Uterus (tissue), 4 donors: ENCODE results near the gene CHP1. TPM values are rescaled to one million over a fixed set of nuclear protein-coding genes. Genes with fewer than 3 reads are reported as not detected.

Experiments used
- DNase-seq, 2 donors: peaks; one replicate each; pipeline ENCODE4 v3.0.0-alpha.2; 2019 to 2020
- H3K27ac ChIP-seq, 2 donors: fragments of 200-600 bp; sonication (generic); 1 replicate in 1 of 2; 2 replicates in 1 of 2; pipeline ENCODE4 v1.5.1; 2016 to 2018
- H3K27me3 ChIP-seq, 2 donors: fragments of 200-600 bp; sonication (generic); one replicate each; pipeline ENCODE4 v1.5.1; 2018 to 2019; ENCODE audit warnings: control low read depth in 1 of 2
- H3K36me3 ChIP-seq, 2 donors: fragments of 200-600 bp; sonication (generic); one replicate each; pipeline ENCODE4 v1.5.1; 2019; ENCODE audit warnings: control low read depth in 1 of 2
- H3K4me1 ChIP-seq, 2 donors: fragments of 200-600 bp; sonication (generic); one replicate each; pipeline ENCODE4 v1.5.1; 2018 to 2019; ENCODE audit warnings: control low read depth in 1 of 2
- H3K4me3 ChIP-seq, 2 donors: fragments of 200-600 bp; sonication (generic); 1 replicate in 1 of 2; 2 replicates in 1 of 2; pipeline ENCODE4 v1.5.1; 2018 to 2019; ENCODE audit warnings: mild to moderate bottlenecking in 1 of 2
- H3K9me3 ChIP-seq, 2 donors: fragments of 200-600 bp; sonication (generic); one replicate each; pipeline ENCODE4 v1.5.1; 2019; ENCODE audit warnings: control low read depth in 1 of 2
- CTCF ChIP-seq, 4 experiments: fragments of 200-600 bp in 2 of 4; fragments of 450-650 bp in 2 of 4; sonication (generic) in 2 of 4; IDR thresholded peaks; one replicate each; pipeline ENCODE4 v1.5.1; 2016 to 2019; ENCODE audit warnings: antibody characterized with exemption in 4 of 4, mild to moderate bottlenecking in 2 of 4, moderate library complexity in 1 of 4
- POLR2A ChIP-seq, 2 donors: fragments of 450-650 bp; IDR thresholded peaks; one replicate each; pipeline ENCODE4 v1.6.1; 2016; ENCODE audit warnings: antibody characterized with exemption in 2 of 2, mild to moderate bottlenecking in 1 of 2, moderate library complexity in 1 of 2
- intact Hi-C: fragments of 100-400 bp; cut with DNase I; formaldehyde crosslinking; loops from one replicate; pipeline ENCODE4 v1.15.1; 2023; ENCODE audit warnings: low total_unique reads
- total RNA-seq, 4 donors: library from RNA; depleted of rRNA in 3 of 4; stranded (reverse); fragments of >200 nt in 3 of 4; gene quantifications; one replicate each; pipeline versions ENCODE4 v1.1.0 to v1.2.4, GENCODE V29; 2014 to 2023
- donor health status: DM: yes; HTN: yes; CAD: no.

CHP1 gene
- total RNA-seq, 4 donors from 2014 or later: 54.7 to 129 (median 65.6) TPM

GRCh38 chr15:41203395-41203794 lies 27.7 kb upstream of the CHP1 start:
- Histone ChIP-seq H3K27ac (no peak overlapping the region), H3K4me1 (no peaks in the 10 kb centered on the region), H3K36me3 (no peaks in the 10 kb centered on the region), H3K4me3 (no peak overlapping the region), H3K9me3 (no peaks in the 10 kb centered on the region), H3K27me3 (no peaks in the 10 kb centered on the region)
- TF ChIP-seq POLR2A (IDR thresholded peaks at IDR 0.05) (no peak), CTCF (IDR thresholded peaks at IDR 0.05) (no peak)
- intact Hi-C loops: no loop called here
- DNase-seq: no peak

GRCh38 chr15:41205315-41205714 lies 25.8 kb upstream of the CHP1 start:
- no peaks in the 10 kb centered on the region for H3K9me3 ChIP-seq
- intact Hi-C loops: no loop called here
- H3K27me3 ChIP-seq: no peaks in the 10 kb centered on the region
- H3K4me1 ChIP-seq: no peaks in the 10 kb centered on the region
- no peak for TF ChIP-seq POLR2A (IDR thresholded peaks at IDR 0.05)
- TF ChIP-seq CTCF (IDR thresholded peaks at IDR 0.05): no peak
- no peak overlapping the region for H3K4me3 ChIP-seq
- no peak overlapping the region for H3K27ac ChIP-seq
- DNase-seq: no peak
- no peaks in the 10 kb centered on the region for H3K36me3 ChIP-seq

- DNase-seq: no peak
- TF ChIP-seq CTCF (IDR thresholded peaks at IDR 0.05) (no peak), POLR2A (IDR thresholded peaks at IDR 0.05) (no peak)
- no peaks in the 10 kb centered on the region for H3K9me3 ChIP-seq
- no peaks in the 10 kb centered on the region for H3K27me3 ChIP-seq
- H3K4me1 ChIP-seq: no peaks in the 10 kb centered on the region
- H3K27ac ChIP-seq: no peak overlapping the region
- intact Hi-C loops: no loop called here
- H3K4me3 ChIP-seq: no peak overlapping the region
- H3K36me3 ChIP-seq: no peaks in the 10 kb centered on the region
Observed at GRCh38 chr15:41207687-41208448, 23.2 kb upstream of the CHP1 start.

- TF ChIP-seq POLR2A (IDR thresholded peaks at IDR 0.05): no peak
- TF ChIP-seq CTCF (IDR thresholded peaks at IDR 0.05): no peak
- no peak for DNase-seq
- intact Hi-C loops: no loop called here
- Histone ChIP-seq H3K9me3 (no peaks in the 10 kb centered on the region), H3K4me1 (no peaks in the 10 kb centered on the region), H3K4me3 (no peak overlapping the region), H3K27me3 (no peaks in the 10 kb centered on the region), H3K27ac (no peak overlapping the region), H3K36me3 (no peaks in the 10 kb centered on the region)
Observed at GRCh38 chr15:41215708-41216107, 15.4 kb upstream of the CHP1 start.

- intact Hi-C loops: no loop called here
Observed at GRCh38 chr15:41218851-41219250, 12.2 kb upstream of the CHP1 start.

More at GRCh38 chr15:41218851-41219250, 12.2 kb upstream of the CHP1 start:
- Histone ChIP-seq H3K27ac (no peak overlapping the region), H3K27me3 (no peaks in the 10 kb centered on the region), H3K9me3 (no peaks in the 10 kb centered on the region), H3K36me3 (no peaks in the 10 kb centered on the region), H3K4me3 (no peak overlapping the region), H3K4me1 (no peaks in the 10 kb centered on the region)
- no peak for DNase-seq
- no peak for TF ChIP-seq CTCF (IDR thresholded peaks at IDR 0.05)
- TF ChIP-seq POLR2A (IDR thresholded peaks at IDR 0.05): no peak
